ENCODE measurements around the gene RPTOR.

The RPTOR gene

GRCh38 chr17:80729016-80729415, 184.4 kb downstream of the RPTOR start:
- no peak overlapping the region for H3K4me3 ChIP-seq (ENCODE audit: low read depth, low read length)
- no peak for DNase-seq (ENCODE audit: low read depth)
- no peak for TF ChIP-seq CTCF (IDR thresholded peaks at IDR 0.05; ENCODE audit: low read depth, low read length, missing control alignments)

- DNase-seq (ENCODE audit: low read depth) = no peak
- H3K4me3 ChIP-seq (ENCODE audit: low read depth, low read length) = no peak overlapping the region
- no peak for TF ChIP-seq CTCF (IDR thresholded peaks at IDR 0.05; ENCODE audit: low read depth, low read length, missing control alignments)
Measured at GRCh38 chr17:80729761-80730160, 185.1 kb downstream of the RPTOR start.

GRCh38 chr17:80730739-80731138, 186.1 kb downstream of the RPTOR start:
- DNase-seq (ENCODE audit: low read depth) = no peak
- no peak for TF ChIP-seq CTCF (IDR thresholded peaks at IDR 0.05; ENCODE audit: low read depth, low read length, missing control alignments)
- H3K4me3 ChIP-seq (ENCODE audit: low read depth, low read length) = no peak overlapping the region

GRCh38 chr17:80731323-80731722, 186.7 kb downstream of the RPTOR start:
- H3K4me3 ChIP-seq (ENCODE audit: low read depth, low read length) = no peak overlapping the region
- DNase-seq (ENCODE audit: low read depth) = no peak
- no peak for TF ChIP-seq CTCF (IDR thresholded peaks at IDR 0.05; ENCODE audit: low read depth, low read length, missing control alignments)

- TF ChIP-seq CTCF (IDR thresholded peaks at IDR 0.05; ENCODE audit: low read depth, low read length, missing control alignments) = no peak
- DNase-seq (ENCODE audit: low read depth) = no peak
- no peak overlapping the region for H3K4me3 ChIP-seq (ENCODE audit: low read depth, low read length)
Measured at GRCh38 chr17:80732268-80732667, 187.6 kb downstream of the RPTOR start.

GRCh38 chr17:80737106-80738019, 192.7 kb downstream of the RPTOR start:
- H3K4me3 ChIP-seq (ENCODE audit: low read depth, low read length) = no peak overlapping the region; the same call in 1 of the 2 replicates
- DNase-seq (ENCODE audit: low read depth) = peak; percentile 76
- TF ChIP-seq CTCF (IDR thresholded peaks at IDR 0.05; ENCODE audit: low read depth, low read length, missing control alignments) = peak; percentile 46

Data from GM12864 (cell line).